K562 (cell line): Measurements from ENCODE around the gene ACTN2. TPM values are rescaled to one million over a fixed set of nuclear protein-coding genes. Genes with fewer than 3 reads are reported as not detected.

Source experiments
- ATAC-seq: fragments of 200-7000 bp; cut with Tn5 transposase; 3 replicates; pipeline ENCODE4 v1.9.1; 2020; ENCODE audit warnings: moderate library complexity
- BruUV-seq: library from RNA; stranded (reverse); fragments of 400-500 nt; replicated peaks from 2 replicates; lab custom pipeline; 2021; lab: Mats Ljungman, UMichigan
- CTCF ChIA-PET: fragments of 300-600 bp; formaldehyde crosslinking; extraction: SDS; loops from one replicate; lab custom pipeline; 2021; ENCODE audit warnings: low intra/inter-chr PET ratio; lab: Yijun Ruan, JAX
- POLR2A ChIA-PET: fragments of 300-600, 350-650 bp; sonication (Branson Sonifier 250); formaldehyde crosslinking; extraction: SDS; loops from one replicate; lab custom pipeline; 2021; ENCODE audit warnings: antibody characterized with exemption, inconsistent platforms; lab: Yijun Ruan, JAX
- DNase-seq, 4 experiments: peaks; one replicate each; pipeline versions ENCODE4 v3.0.0 to v3.0.0-alpha.2; 2011 to 2018; ENCODE audit warnings: low spot score in 3 of 4, mixed read lengths in 3 of 4; ENCODE audit errors: extremely low read depth in 1 of 4
- FAIRE-seq: peaks from 2 replicates; lab custom pipeline; 2011; peaks lifted over from hg19 to GRCh38; lab: Jason Lieb, UNC
- H2AFZ ChIP-seq: 2 replicates; pipeline ENCODE4 v1.6.0; 2011; ENCODE audit warnings: low read depth, low read length, control low read depth, inconsistent platforms
- H3K27ac ChIP-seq: fragments of 200-600 bp; 3 replicates; pipeline ENCODE4 v1.8.0; 2011; ENCODE audit warnings: low read depth, mild to moderate bottlenecking, control low read depth, inconsistent platforms, low read length, moderate library complexity, mixed read lengths; ENCODE audit errors: extremely low read depth
- H3K27me3 ChIP-seq, 2 experiments: fragments of 300-600 bp in 1 of 2; 2 replicates in 1 of 2; 3 replicates in 1 of 2; pipeline versions ENCODE4 v1.6.0 to v1.8.0; 2011; ENCODE audit warnings: inconsistent platforms in 2 of 2, low read length in 2 of 2, mild to moderate bottlenecking in 1 of 2, mixed read lengths in 1 of 2, moderate library complexity in 1 of 2; ENCODE audit not compliant: control insufficient read depth in 2 of 2, insufficient read depth in 2 of 2
- H3K36me3 ChIP-seq: fragments of 300-600 bp; 3 replicates; pipeline ENCODE4 v1.8.0; 2011; ENCODE audit warnings: mild to moderate bottlenecking, low read length, inconsistent platforms; ENCODE audit not compliant: control insufficient read depth, insufficient read depth
- H3K4me1 ChIP-seq, 2 experiments: fragments of 200-600 bp in 1 of 2; replicated peaks in 1 of 2; 2 replicates in 1 of 2; 3 replicates in 1 of 2; pipeline versions ENCODE4 v1.5.1 to v1.8.0; 2011; ENCODE audit warnings: inconsistent platforms in 2 of 2, low read length in 2 of 2, mild to moderate bottlenecking in 1 of 2, mixed read lengths in 1 of 2, moderate library complexity in 1 of 2; ENCODE audit not compliant: control insufficient read depth in 2 of 2, insufficient read depth in 2 of 2
- H3K4me2 ChIP-seq: 2 replicates; pipeline ENCODE4 v1.6.1; 2011; ENCODE audit warnings: low read length, control low read depth, inconsistent platforms, mixed read lengths; ENCODE audit not compliant: insufficient read depth
- H3K4me3 ChIP-seq: fragments of 200-600 bp; sonication (generic), shearing (Covaris generic); 2 replicates; pipeline ENCODE4 v1.5.1; 2016; ENCODE audit warnings: control low read depth, inconsistent platforms
- H3K79me2 ChIP-seq: fragments of 200-600 bp; 3 replicates; pipeline ENCODE4 v1.8.0; 2011; ENCODE audit warnings: low read length, inconsistent platforms; ENCODE audit not compliant: control insufficient read depth, insufficient read depth
- H3K9ac ChIP-seq, 2 experiments: 2 replicates each; pipeline versions ENCODE4 v1.6.0 to v1.6.1; 2011; ENCODE audit warnings: low read depth in 2 of 2, low read length in 2 of 2, control low read depth in 1 of 2, inconsistent platforms in 1 of 2, mild to moderate bottlenecking in 1 of 2, mixed read lengths in 1 of 2; ENCODE audit not compliant: insufficient read depth in 1 of 2
- H3K9me1 ChIP-seq: one replicate; pipeline ENCODE4 v1.6.0; 2011; ENCODE audit warnings: inconsistent platforms, mild to moderate bottlenecking, low read length, moderate library complexity; ENCODE audit not compliant: control insufficient read depth, insufficient read depth
- H3K9me3 ChIP-seq: replicated peaks from 2 replicates; pipeline ENCODE4 v1.5.1; 2011; ENCODE audit warnings: low read depth, low read length, inconsistent platforms; ENCODE audit not compliant: control insufficient read depth, insufficient read depth
- H4K20me1 ChIP-seq: replicated peaks from 2 replicates; pipeline ENCODE4 v1.6.1; 2011; ENCODE audit warnings: low read length, inconsistent platforms, mixed read lengths; ENCODE audit not compliant: control insufficient read depth, insufficient read depth
- CXXC5 ChIP-seq: fragments of 250-450 bp; sonication (Bioruptor Pico); IDR thresholded peaks from 2 replicates; pipeline ENCODE4 v1.8.0; 2022; ENCODE audit warnings: inconsistent platforms, mild to moderate bottlenecking, moderate library complexity
- EHMT2 ChIP-seq: fragments of 450-650 bp; IDR thresholded peaks from 2 replicates; pipeline ENCODE4 v1.6.1; 2018; ENCODE audit warnings: antibody characterized with exemption
- ETS2 ChIP-seq: IDR thresholded peaks from 2 replicates; pipeline ENCODE4 v1.6.1; 2016; ENCODE audit warnings: borderline replicate concordance, missing genetic modification characterization, mild to moderate bottlenecking, moderate library complexity, missing compliant biosample characterization; ENCODE audit not compliant: poor library complexity, severe bottlenecking
- MTA3 ChIP-seq: fragments of 450-650 bp; formaldehyde crosslinking; IDR thresholded peaks from 2 replicates; pipeline ENCODE4 v1.6.1; 2017; ENCODE audit warnings: mild to moderate bottlenecking, borderline replicate concordance
- NR4A1 ChIP-seq, 2 experiments: fragments of 250-450 bp in 1 of 2; fragments of 450-650 bp in 1 of 2; sonication (Bioruptor Pico) in 1 of 2; IDR thresholded peaks; 2 replicates each; pipeline versions ENCODE4 v1.4.0 to v1.6.1; 2016 to 2020; ENCODE audit warnings: mild to moderate bottlenecking in 2 of 2, missing compliant biosample characterization in 1 of 2, missing genetic modification characterization in 1 of 2, moderate library complexity in 1 of 2
- PREB ChIP-seq: sonication (generic); formaldehyde crosslinking; IDR thresholded peaks from 2 replicates; pipeline ENCODE4 v1.8.1; 2023; ENCODE audit warnings: mild to moderate bottlenecking, missing genetic modification reagents
- SAP30 ChIP-seq: fragments of 200-600 bp; sonication (generic); IDR thresholded peaks from 2 replicates; pipeline ENCODE4 v1.6.1; 2012; ENCODE audit warnings: borderline replicate concordance, low read depth, mild to moderate bottlenecking, moderate library complexity, low read length, control low read depth, inconsistent platforms; ENCODE audit not compliant: insufficient read depth, poor library complexity, severe bottlenecking
- SMARCB1 ChIP-seq: IDR thresholded peaks from 2 replicates; pipeline ENCODE4 v1.6.1; 2011; ENCODE audit warnings: improper control_type of control experiment, low read depth; ENCODE audit not compliant: insufficient read length
- TEAD2 ChIP-seq: fragments of 450-650 bp; IDR thresholded peaks from 2 replicates; pipeline ENCODE4 v1.6.1; 2016; ENCODE audit warnings: missing genetic modification characterization, control low read depth, missing compliant biosample characterization
- XRCC3 ChIP-seq: fragments of 450-650 bp; IDR thresholded peaks from 2 replicates; pipeline ENCODE4 v1.6.1; 2017; ENCODE audit warnings: mild to moderate bottlenecking, moderate library complexity
- ZFP30 ChIP-seq: fragments of 250-450 bp; sonication (Bioruptor Pico); IDR thresholded peaks from 2 replicates; pipeline ENCODE4 v1.8.0; 2022; ENCODE audit warnings: moderate library complexity, mild to moderate bottlenecking, inconsistent platforms, borderline replicate concordance
- ZKSCAN8 ChIP-seq: fragments of 200-800 bp; sonication (Bioruptor generic); IDR thresholded peaks from 2 replicates; pipeline ENCODE4 v1.6.1; 2016; ENCODE audit warnings: missing genetic modification characterization, missing compliant biosample characterization
- WGBS: fragments of 100-300 bp; shearing (Covaris generic); methylation state at CpG from one replicate; pipeline ENCODE4 v1.1.6; 2016; ENCODE audit warnings: low coverage, mixed read lengths; ENCODE audit not compliant: insufficient coverage; ENCODE audit errors: missing lambda C conversion rate; 5-methylcytosine and 5-hydroxymethylcytosine counted together
- in situ Hi-C: fragments of 300-500 bp; cut with MboI; formaldehyde crosslinking; loops from 4 replicates; pipeline ENCODE4 v1.15.0; 2018; ENCODE audit warnings: inconsistent platforms, mixed read lengths
- intact Hi-C: fragments of 100-400 bp; cut with micrococcal nuclease; formaldehyde crosslinking; loops from 2 replicates; pipeline ENCODE4 v1.14.2; 2022
- polyA plus RNA-seq, 8 experiments: library from polyadenylated mRNA; depleted of rRNA in 4 of 8; stranded (reverse) in 5 of 8; unstranded in 3 of 8; fragments of >200 nt; fragmentation: Nextera tagmentation in 2 of 8; fragmentation: Illumina TruSeq in 1 of 8; extraction: Ambion mirVana in 2 of 8; extraction: Trizol in 1 of 8; gene quantifications; 2 replicates each; pipeline versions ENCODE4 v1.2.1 to v1.2.3, GENCODE V29; 2011 to 2014; ENCODE audit warnings: inconsistent platforms in 1 of 8, missing spikeins in 1 of 8
- total RNA-seq, 7 experiments: library from RNA; depleted of rRNA in 6 of 7; stranded (reverse); fragments of >200 nt in 6 of 7; fragmentation: Illumina TruSeq in 2 of 7; extraction: Trizol in 2 of 7; gene quantifications; 2 replicates each; pipeline versions ENCODE4 v1.2.1 to v1.2.3, GENCODE V29; 2011 to 2021; ENCODE audit warnings: low replicate concordance in 1 of 7
- TF ChIP-seq, protein P1 (sequence below): fragments of 450-650 bp; formaldehyde crosslinking; IDR thresholded peaks from 2 replicates; pipeline ENCODE4 v1.4.0; 2020; ENCODE audit warnings: mild to moderate bottlenecking, moderate library complexity
- TF ChIP-seq, protein P2 (sequence below): IDR thresholded peaks from 2 replicates; pipeline ENCODE4 v1.6.1; 2012; ENCODE audit warnings: low read depth, low read length, improper control_type of control experiment, borderline replicate concordance
- TF ChIP-seq, protein P3 (sequence below), 3 experiments: IDR thresholded peaks in 2 of 3; conservative IDR thresholded peaks in 1 of 3; 2 replicates each; pipeline ENCODE4 v1.5.1; 2011 to 2012; ENCODE audit warnings: low read length in 3 of 3, mild to moderate bottlenecking in 3 of 3, control low read depth in 2 of 3, improper control_type of control experiment in 1 of 3, inconsistent platforms in 1 of 3, low read depth in 1 of 3, mixed read lengths in 1 of 3, moderate library complexity in 1 of 3; ENCODE audit not compliant: insufficient read depth in 2 of 3

Gene ACTN2
- total and polyA plus RNA-seq, 9 of the 15 experiments (the other 6 are each of a cell fraction or from before 2014, with no cell fraction given), result 0.18 to 0.94 (median 0.42) TPM

DNA sequence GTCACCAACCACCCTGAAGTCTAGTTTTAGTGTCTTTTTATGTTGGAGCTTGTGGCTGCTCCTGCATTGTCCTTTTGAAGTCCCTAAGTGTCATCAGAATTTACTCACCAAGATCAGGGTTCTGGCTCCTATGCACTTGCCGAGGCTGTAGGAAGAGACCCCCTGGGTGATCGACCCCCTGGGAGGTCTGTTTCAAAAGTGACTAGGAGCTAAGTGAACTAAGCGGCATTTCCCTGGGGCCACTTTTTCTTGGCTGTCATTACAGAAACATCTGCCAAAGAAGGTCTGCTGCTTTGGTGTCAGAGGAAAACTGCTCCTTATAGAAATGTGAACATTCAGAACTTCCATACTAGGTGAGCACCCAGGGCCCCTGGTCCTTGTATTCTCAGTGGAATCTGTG, 39.4 kb downstream of the ACTN2 start:
- CTCF ChIA-PET, result no interaction called here
- Histone ChIP-seq H3K4me1 (peaks cover 0 to 4% of the 10 kb centered on the region in 2 experiments; a peak in 1 of 5 replicates), H3K27me3 (peaks cover 8 to 21% of the 10 kb centered on the region in 2 experiments; a peak in 4 of 5 replicates), H3K9me1 (no peaks in the 10 kb centered on the region), H3K27ac (no peak overlapping the region), H3K36me3 (no peaks in the 10 kb centered on the region), H3K4me2 (no peak overlapping the region), H4K20me1 (no peaks in the 10 kb centered on the region), H3K79me2 (no peaks in the 10 kb centered on the region), H3K4me3 (no peak overlapping the region), H3K9ac (no peak overlapping the region), H2AFZ (no peak overlapping the region), H3K9me3 (no peaks in the 10 kb centered on the region)
- FAIRE-seq (no peak), ATAC-seq (no peak), DNase-seq (no peak)
- in situ Hi-C loops (loop anchor here (25.0 kb wide), 2 partner anchors 662 to 837 kb away; no protein-coding TSS in a partner anchor), intact Hi-C loops (no loop called here)
- POLR2A ChIA-PET, result interaction anchor here (0.7 to 1.0 kb wide), 2 partner anchors 29 to 44 kb away, joined by 3 read pairs; no protein-coding TSS in a partner anchor
- WGBS, result 7% methylated on average over 3 of the region's 3 CpGs
- no TSS peak for BruUV-seq
- TF ChIP-seq XRCC3 (no peak), MTA3 (no peak), SMARCB1 (no peak), ZFP30 (CRISPR knock-in tag) (no peak), EHMT2 (no peak), ZKSCAN8 (CRISPR knock-in tag) (no peak), NR4A1 (CRISPR knock-in tag; IDR thresholded peaks at IDR 0.05) (no peak), NR4A1 (tag; IDR thresholded peaks at IDR 0.05) (no peak), SAP30 (no peak), PREB (CRISPR knock-in tag) (no peak), CXXC5 (CRISPR knock-in tag) (no peak), ETS2 (tag) (no peak), TEAD2 (tag) (no peak)
- TF ChIP-seq, protein P1, sequence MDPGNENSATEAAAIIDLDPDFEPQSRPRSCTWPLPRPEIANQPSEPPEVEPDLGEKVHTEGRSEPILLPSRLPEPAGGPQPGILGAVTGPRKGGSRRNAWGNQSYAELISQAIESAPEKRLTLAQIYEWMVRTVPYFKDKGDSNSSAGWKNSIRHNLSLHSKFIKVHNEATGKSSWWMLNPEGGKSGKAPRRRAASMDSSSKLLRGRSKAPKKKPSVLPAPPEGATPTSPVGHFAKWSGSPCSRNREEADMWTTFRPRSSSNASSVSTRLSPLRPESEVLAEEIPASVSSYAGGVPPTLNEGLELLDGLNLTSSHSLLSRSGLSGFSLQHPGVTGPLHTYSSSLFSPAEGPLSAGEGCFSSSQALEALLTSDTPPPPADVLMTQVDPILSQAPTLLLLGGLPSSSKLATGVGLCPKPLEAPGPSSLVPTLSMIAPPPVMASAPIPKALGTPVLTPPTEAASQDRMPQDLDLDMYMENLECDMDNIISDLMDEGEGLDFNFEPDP (CRISPR knock-in tag), result no peak
- TF ChIP-seq, protein P2, sequence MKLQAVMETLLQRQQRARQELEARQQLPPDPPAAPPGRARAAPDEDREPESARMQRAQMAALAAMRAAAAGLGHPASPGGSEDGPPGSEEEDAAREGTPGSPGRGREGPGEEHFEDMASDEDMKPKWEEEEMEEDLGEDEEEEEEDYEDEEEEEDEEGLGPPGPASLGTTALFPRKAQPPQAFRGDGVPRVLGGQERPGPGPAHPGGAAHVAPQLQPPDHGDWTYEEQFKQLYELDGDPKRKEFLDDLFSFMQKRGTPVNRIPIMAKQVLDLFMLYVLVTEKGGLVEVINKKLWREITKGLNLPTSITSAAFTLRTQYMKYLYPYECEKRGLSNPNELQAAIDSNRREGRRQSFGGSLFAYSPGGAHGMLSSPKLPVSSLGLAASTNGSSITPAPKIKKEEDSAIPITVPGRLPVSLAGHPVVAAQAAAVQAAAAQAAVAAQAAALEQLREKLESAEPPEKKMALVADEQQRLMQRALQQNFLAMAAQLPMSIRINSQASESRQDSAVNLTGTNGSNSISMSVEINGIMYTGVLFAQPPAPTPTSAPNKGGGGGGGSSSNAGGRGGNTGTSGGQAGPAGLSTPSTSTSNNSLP, result no peak
- TF ChIP-seq, protein P3, sequence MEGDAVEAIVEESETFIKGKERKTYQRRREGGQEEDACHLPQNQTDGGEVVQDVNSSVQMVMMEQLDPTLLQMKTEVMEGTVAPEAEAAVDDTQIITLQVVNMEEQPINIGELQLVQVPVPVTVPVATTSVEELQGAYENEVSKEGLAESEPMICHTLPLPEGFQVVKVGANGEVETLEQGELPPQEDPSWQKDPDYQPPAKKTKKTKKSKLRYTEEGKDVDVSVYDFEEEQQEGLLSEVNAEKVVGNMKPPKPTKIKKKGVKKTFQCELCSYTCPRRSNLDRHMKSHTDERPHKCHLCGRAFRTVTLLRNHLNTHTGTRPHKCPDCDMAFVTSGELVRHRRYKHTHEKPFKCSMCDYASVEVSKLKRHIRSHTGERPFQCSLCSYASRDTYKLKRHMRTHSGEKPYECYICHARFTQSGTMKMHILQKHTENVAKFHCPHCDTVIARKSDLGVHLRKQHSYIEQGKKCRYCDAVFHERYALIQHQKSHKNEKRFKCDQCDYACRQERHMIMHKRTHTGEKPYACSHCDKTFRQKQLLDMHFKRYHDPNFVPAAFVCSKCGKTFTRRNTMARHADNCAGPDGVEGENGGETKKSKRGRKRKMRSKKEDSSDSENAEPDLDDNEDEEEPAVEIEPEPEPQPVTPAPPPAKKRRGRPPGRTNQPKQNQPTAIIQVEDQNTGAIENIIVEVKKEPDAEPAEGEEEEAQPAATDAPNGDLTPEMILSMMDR (IDR thresholded peaks at IDR 0.05 in 2 of 3, conservative IDR thresholded peaks at IDR 0.05 in 1 of 3; ENCODE audit: insufficient read depth in 2 of 3, low read depth in 1 of 3, low read length in 3 of 3), result no peak
